SHP77 (cell line): ENCODE results near the gene EFCAB6.
A peak's percentile ranks its signal among the peaks of the same experiment; 100 is the strongest.
"Not testable (repeated sequence)": the region's sequence is repeated elsewhere in the genome, so short reads cannot be mapped to it uniquely, and the experiment has no call there.

ENCODE experiments used
- DNase-seq, 2 experiments: peaks; one replicate each; lab custom pipeline; 2025; lab: John Stamatoyannopoulos, UW

EFCAB6 gene

GRCh38 chr22:43720716-43721115 is 91.4 kb downstream of the EFCAB6 start:
- no peak for DNase-seq

GRCh38 chr22:43714104-43714503 is 98.0 kb downstream of the EFCAB6 start:
- no peak for DNase-seq

GRCh38 chr22:43711681-43712080 is 100.4 kb downstream of the EFCAB6 start:
- no peak for DNase-seq

DNA sequence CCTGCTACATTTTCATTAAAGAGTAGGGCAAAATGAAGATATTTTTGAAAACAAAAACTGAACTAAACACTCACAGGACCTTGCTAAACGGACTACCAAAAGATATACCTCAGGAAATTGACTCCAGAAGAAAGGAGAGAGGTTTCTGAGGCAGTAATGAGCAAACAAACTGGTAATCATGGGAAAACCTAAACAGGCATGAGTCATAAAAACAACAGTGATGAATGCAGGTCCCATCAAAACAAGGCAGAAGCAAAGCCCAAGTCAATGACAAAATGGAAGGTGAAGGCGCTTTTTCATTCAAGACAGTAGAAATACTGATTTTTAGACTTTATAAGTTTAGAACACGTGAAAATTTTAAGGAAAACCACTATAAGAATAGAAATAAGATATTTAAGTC is 104.5 kb downstream of the EFCAB6 start:
- DNase-seq = peak in 1 of 2 experiments; percentile 5

DNA sequence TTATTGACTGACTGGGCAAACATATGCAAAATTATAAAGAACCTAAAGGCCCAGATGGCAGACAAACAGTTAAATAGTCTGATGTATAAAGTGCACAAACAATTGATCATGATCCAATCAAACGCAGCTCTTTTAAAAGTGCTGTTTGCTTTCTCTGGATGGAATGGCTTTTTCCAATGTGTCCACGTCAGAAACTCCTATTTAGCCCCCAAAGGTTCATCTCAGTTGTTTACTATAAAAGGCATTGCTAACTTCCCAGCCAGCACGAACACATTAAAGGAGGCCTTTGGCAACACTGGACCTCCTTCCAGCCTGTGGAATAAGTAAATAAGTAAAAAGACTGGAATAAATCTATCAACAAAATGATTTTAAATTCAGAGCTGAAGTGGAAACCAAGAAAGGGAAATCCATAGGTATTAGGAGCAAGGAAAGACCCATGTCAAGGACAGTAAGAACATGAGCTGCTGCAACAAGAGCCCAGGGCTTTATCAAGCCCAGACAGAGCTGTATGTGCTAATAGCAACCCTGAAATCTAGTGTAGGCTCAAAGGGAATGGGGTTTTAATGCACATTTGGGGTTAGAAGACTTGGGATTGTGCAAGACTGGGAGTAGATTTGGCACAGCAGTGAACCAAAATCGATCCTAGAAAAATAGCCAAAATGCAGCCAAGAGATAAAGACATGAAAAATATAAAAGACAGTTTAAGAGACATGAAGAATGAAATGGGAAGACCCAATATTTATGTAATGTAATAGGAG is 105.4 kb downstream of the EFCAB6 start:
- no peak for DNase-seq

- DNase-seq = no peak
Measured at GRCh38 chr22:43706151-43706550, 106.0 kb downstream of the EFCAB6 start.

DNA sequence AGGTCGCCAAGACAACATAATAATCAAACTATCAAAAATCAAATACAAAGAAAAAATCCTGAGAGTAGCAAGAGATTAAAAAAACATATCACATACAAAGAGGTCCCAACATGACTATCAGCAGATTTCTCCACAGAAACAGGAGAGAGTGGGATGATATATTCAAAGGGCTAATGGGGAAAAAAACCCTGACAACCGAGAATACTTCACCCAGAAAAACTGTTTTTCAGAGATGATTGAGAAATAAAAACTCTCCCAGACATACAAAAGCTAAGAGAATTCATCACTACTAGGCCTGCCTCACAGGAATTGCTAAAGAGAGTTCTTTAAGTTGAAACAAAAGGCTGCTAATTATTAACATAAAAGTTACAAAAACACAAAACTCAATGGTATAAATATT is 108.1 kb downstream of the EFCAB6 start:
- no peak for DNase-seq

DNA sequence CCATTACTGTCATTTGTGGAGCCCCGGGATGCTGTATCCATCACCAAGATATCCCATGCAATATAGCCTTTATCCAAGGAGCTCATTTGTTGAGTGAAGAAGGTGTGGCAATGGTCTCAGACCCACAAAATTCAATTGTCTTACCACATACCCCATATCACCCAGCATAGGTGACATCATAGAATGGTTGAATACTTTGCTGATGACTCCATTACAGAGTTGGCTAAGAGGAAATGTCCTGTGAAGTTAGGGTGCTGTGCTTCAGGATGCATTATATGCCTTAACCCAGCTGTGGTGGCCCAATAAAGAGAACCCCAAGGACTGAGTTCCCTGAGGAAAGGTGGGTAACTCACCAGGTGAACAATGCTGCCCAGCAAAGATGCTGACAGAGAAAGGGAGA is 113.7 kb downstream of the EFCAB6 start:
- no peak for DNase-seq

GRCh38 chr22:43697894-43698293 is 114.2 kb downstream of the EFCAB6 start:
- no peak for DNase-seq

GRCh38 chr22:43693249-43693648 is 118.9 kb downstream of the EFCAB6 start:
- no peak for DNase-seq

DNA sequence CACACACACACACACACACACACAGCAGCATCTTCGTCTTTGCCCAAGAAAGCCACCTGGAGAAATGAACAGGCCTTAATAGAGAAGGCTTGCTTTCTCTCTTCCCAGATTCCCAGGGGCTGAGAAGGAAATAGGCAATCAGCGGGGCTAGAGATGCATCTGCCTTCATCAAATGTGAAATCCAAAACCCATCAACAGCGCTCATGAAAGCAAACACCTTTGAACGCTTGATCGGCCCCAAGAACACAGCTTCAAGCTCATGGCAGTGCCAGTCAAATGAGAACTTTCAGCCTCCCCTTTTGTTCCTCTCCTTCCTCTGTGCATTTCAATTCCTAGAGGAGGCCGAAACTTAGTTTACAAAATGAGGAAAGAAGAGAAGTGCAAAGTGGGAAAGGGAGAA is 122.7 kb downstream of the EFCAB6 start:
- no peak for DNase-seq

GRCh38 chr22:43682851-43683250 is 129.3 kb downstream of the EFCAB6 start:
- DNase-seq = no peak

DNA sequence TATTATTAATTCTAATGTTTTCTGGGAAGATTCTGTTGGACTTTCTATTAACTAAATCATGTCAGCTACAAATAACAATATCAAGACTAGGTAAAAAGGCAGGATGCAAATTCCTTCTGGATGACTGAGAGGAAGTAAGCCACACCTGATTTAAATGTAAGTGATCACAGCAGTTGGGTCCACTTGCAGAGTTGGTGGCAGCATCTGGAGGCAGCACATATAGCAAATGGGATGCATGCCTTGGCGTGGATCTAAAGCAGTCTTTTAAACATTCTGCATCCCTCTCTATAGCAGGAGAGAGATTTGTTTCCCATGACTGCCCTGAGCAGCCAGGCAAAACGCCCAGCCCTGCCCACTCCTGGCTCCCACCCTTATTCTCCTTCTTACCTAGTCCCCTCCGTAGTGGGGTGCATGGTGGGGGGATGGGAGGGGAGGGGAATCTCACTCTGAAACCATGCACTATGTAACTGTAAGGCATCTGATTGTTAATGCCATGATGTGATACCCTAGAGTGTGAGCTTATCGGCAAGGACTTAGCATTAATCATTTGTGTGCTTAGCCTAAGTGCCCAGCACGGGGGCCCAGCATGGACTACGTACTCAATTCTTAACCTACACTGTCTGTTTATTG is 130.3 kb downstream of the EFCAB6 start:
- DNase-seq = no peak

DNA sequence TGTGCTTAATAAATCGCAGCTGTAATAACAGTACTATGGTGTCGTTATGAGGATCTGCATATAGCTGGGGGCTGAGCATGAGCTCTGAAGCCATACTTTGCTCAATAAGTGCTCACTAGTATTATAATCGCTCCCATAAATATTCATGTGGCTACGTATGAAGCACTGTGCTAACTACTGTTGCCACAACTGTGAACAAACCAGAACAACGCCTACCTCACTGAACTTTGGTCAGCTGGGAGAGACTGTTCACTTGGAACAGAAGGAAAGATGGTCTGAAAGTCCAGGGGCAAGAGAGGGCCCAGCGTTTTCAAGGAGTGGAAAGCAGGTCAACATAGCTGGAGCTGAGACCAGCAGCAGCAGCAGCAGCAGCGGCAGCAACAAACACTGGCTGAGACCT is 141.6 kb downstream of the EFCAB6 start:
- DNase-seq = no peak

- no peak for DNase-seq
Measured at GRCh38 chr22:43669190-43669589, 142.9 kb downstream of the EFCAB6 start.

DNA sequence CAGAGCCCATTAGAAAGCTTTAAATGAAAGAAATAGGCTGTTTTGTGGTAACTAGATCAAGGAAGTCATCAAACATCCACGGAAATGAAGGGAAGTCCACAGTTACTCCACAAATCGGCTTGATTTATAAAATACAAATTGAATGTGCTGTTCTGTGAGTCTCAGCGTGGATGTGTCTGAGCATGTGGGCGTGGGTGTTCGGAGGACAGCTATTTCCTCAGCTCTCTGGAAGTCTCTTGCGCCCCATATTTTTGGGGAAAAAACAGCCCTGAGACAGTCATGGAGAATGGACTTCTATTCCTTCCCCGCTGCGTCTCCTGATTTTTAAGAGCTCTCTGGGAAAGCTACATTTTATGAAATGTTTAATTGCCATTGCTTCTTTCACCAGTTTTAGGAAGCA is 144.4 kb downstream of the EFCAB6 start:
- no peak for DNase-seq

DNA sequence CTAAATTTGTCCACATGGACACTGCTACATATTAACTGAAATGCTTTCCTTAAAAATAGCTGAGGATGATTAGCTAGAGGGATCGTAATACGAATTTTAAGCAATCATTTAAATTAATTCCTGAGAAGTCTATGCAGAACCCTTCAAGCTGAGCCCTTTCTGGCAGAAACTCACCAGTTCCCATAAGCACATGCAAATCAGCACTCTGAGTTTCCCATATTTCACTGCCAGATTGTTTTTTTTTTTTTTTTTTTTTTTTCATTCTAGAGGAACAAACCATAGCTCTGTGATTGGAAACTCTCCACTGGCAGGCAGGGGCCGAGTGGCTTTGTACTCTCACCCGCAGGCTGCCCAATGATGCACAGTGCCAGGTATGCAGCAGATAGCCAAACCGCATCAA is 145.6 kb downstream of the EFCAB6 start:
- no peak for DNase-seq

DNA sequence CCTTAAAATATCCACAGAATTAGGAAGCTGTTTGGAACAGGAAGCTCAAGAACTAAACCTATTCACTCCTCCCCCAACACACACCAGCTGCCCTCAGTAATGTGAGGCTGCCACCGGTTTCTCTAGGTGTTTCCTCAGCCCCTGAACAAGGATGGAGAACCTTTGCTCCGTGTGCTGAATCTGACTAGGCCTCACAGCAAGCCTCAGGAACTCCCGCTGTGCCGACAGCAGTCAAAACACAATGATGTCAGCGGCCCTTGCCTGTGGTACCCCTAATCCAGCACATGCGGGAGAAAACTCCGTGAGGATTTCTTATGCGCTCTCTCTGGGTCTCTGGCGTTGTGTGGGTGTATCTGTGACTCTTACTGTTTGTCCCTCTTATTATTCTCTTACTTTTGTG is 153.3 kb downstream of the EFCAB6 start:
- DNase-seq = no peak

DNA sequence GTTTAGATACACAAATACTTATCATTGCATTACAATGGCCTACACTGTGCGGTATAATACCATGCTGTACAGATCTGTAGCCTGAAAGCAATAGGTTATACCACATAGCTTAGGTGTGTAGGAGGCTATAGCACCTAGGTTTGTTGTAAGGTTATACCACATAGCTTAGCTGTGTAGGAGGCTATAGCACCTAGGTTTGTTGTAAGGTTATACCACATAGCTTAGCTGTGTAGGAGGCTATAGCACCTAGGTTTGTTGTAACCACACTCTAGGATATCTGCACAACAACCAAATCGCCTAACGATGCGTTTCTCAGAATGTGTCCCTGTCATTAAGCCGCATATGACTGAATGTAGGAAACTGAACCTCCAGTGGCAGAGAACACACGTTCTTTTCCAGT is 155.5 kb downstream of the EFCAB6 start:
- DNase-seq = not testable (repeated sequence)

GRCh38 chr22:43654271-43654670 is 157.8 kb downstream of the EFCAB6 start:
- no peak for DNase-seq

DNA sequence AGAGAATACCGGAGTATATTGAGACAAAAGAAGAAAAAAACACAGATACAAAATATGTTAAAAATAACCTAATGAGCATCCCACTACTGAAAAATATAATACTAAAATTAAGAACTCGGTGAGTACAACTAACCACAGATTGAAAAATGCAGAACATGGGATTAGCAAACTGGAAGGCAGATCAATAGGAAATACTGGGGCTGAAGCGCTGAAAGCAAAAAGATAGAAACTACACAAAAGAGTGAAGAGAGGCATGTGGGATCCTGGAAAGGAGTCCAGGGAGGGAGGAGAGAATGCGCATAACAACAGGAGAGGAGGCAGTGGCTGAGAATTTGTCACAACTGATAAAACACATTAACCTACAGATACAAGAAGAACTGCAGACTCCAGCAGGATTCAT is 159.3 kb downstream of the EFCAB6 start:
- no peak for DNase-seq

GRCh38 chr22:43643387-43643786 is 168.7 kb downstream of the EFCAB6 start:
- DNase-seq = peak; percentile 34 to 65

- no peak for DNase-seq
Measured at GRCh38 chr22:43642319-43643206, 169.5 kb downstream of the EFCAB6 start.
